Activated CD4-positive, alpha-beta T cell treated with anti-CD3 and anti-CD28 coated beads, Interleukin-2, amount 50 U/mL, for 16 hours (primary cell): ENCODE results near the gene AVPR2.
A peak's percentile ranks its signal among the peaks of the same experiment; 100 is the strongest.

Source experiments
- DNase-seq: peaks from one replicate; pipeline ENCODE4 v3.0.0-alpha.2; 2020

The AVPR2 gene

GRCh38 chrX:153871946-153872878 lies 32.3 kb upstream of the AVPR2 start:
- no peak for DNase-seq

- DNase-seq = no peak
These were observed 31.0 kb upstream of the AVPR2 start for GRCh38 chrX:153873282-153874084.

- no peak for DNase-seq
These were observed 30.4 kb upstream of the AVPR2 start for GRCh38 chrX:153874085-153874365.

GRCh38 chrX:153874366-153875125 lies 29.9 kb upstream of the AVPR2 start:
- DNase-seq = no peak

- DNase-seq = peak; percentile 42
These were observed 28.9 kb upstream of the AVPR2 start for GRCh38 chrX:153875391-153876111.

GRCh38 chrX:153876112-153876491 lies 28.4 kb upstream of the AVPR2 start:
- no peak for DNase-seq

- no peak for DNase-seq
These were observed 26.8 kb upstream of the AVPR2 start for GRCh38 chrX:153877571-153878261.

- DNase-seq = no peak
These were observed 26.1 kb upstream of the AVPR2 start for GRCh38 chrX:153878345-153878744.

GRCh38 chrX:153878969-153879653 lies 25.4 kb upstream of the AVPR2 start:
- DNase-seq = no peak

GRCh38 chrX:153879741-153880439 lies 24.6 kb upstream of the AVPR2 start:
- no peak for DNase-seq

- no peak for DNase-seq
These were observed 24.0 kb upstream of the AVPR2 start for GRCh38 chrX:153880440-153880815.

- no peak for DNase-seq
These were observed 23.2 kb upstream of the AVPR2 start for GRCh38 chrX:153881281-153881680.

- DNase-seq = no peak
These were observed 22.4 kb upstream of the AVPR2 start for GRCh38 chrX:153882086-153882498.

GRCh38 chrX:153882557-153882956 lies 21.9 kb upstream of the AVPR2 start:
- DNase-seq = no peak

- no peak for DNase-seq
These were observed 21.2 kb upstream of the AVPR2 start for GRCh38 chrX:153883163-153883843.

GRCh38 chrX:153884136-153884535 lies 20.3 kb upstream of the AVPR2 start:
- no peak for DNase-seq

GRCh38 chrX:153884590-153884989 lies 19.9 kb upstream of the AVPR2 start:
- no peak for DNase-seq

- DNase-seq = no peak
These were observed 19.2 kb upstream of the AVPR2 start for GRCh38 chrX:153885208-153885787.

- no peak for DNase-seq
These were observed 18.2 kb upstream of the AVPR2 start, which contains the start of gene L1CAM for GRCh38 chrX:153885968-153886903. Gene L1CAM, minus strand, starts transcription at chrX:153886173. Its CDS starts 10,337 bp downstream, at chrX:153875836.
